GM21390 (cell line): Measurements from ENCODE around the gene LAMA5.
A peak's percentile ranks its signal among the peaks of the same experiment; 100 is the strongest.
"Not testable (repeated sequence)": the region's sequence is repeated elsewhere in the genome, so short reads cannot be mapped to it uniquely, and the experiment has no call there.

Experiments used
- ATAC-seq: cut with Tn5 transposase; IDR thresholded peaks from one replicate; pipeline ENCODE4 v1.9.1; 2021; ENCODE audit not compliant: unreplicated experiment

Gene LAMA5

GRCh38 chr20:62390317-62391164 is 23.4 kb upstream of the LAMA5 start:
- no peak for ATAC-seq

GRCh38 chr20:62389601-62390087 is 22.5 kb upstream of the LAMA5 start:
- no peak for ATAC-seq

GRCh38 chr20:62388839-62389600 is 21.9 kb upstream of the LAMA5 start:
- no peak for ATAC-seq

- no peak for ATAC-seq
Measured at GRCh38 chr20:62387933-62388635, 21.0 kb upstream of the LAMA5 start.

GRCh38 chr20:62387219-62387913 is 20.3 kb upstream of the LAMA5 start:
- no peak for ATAC-seq

- peak; percentile 78 for ATAC-seq
Measured at GRCh38 chr20:62386383-62387218, 19.5 kb upstream of the LAMA5 start, which contains the start of gene RPS21. Gene RPS21, plus strand, starts transcription at chr20:62387103. Its CDS starts 236 bp downstream, at chr20:62387339.

- ATAC-seq, result peak; percentile 50
Measured at GRCh38 chr20:62382306-62383198, 15.4 kb upstream of the LAMA5 start.

- ATAC-seq, result no peak
Measured at GRCh38 chr20:62381842-62382241, 14.7 kb upstream of the LAMA5 start.

- no peak for ATAC-seq
Measured at GRCh38 chr20:62381202-62381797, 14.2 kb upstream of the LAMA5 start.

GRCh38 chr20:62378215-62378614 is 11.1 kb upstream of the LAMA5 start:
- no peak for ATAC-seq

- ATAC-seq, result no peak
Measured at GRCh38 chr20:62377615-62378178, 10.6 kb upstream of the LAMA5 start.

GRCh38 chr20:62377064-62377461 is 10.0 kb upstream of the LAMA5 start:
- ATAC-seq, result no peak

- ATAC-seq, result no peak
Measured at GRCh38 chr20:62376112-62377063, 9.3 kb upstream of the LAMA5 start.

- no peak for ATAC-seq
Measured at GRCh38 chr20:62374331-62375152, 7.4 kb upstream of the LAMA5 start.

- not testable (repeated sequence) for ATAC-seq
Measured at GRCh38 chr20:62373631-62374179, 6.6 kb upstream of the LAMA5 start.
